Measurements from ENCODE around the gene TSPAN31.

GRCh38 chr12:57795354-57795753, 50.5 kb downstream of the TSPAN31 start:
- TF ChIP-seq POLR2A (IDR thresholded peaks at IDR 0.05; ENCODE audit: low read length) (no peak), GATA1 (IDR thresholded peaks at IDR 0.05; ENCODE audit: low read depth, low read length) (no peak)
